ENCODE results near the gene PMM2.

DNA sequence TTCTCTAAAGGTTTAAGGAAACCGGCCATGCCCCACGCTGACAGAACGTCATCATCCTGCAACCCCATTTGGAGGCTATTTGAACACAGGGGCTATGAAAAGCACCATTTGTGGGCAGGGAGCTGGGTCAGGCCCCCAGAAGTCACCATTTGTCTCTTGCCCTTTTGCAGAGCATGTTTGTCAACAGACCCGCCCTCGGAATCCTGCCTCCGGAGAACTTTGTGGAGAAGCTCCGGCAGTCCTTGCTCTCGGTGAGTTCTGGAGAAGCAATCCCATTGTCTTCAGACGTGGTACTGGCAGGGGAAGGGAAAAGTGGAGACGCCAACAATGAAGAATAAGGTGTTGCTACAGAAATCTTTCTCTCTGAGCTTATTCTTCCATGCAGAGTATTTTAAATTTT is 33.7 kb upstream of the PMM2 start:
- TF ChIP-seq, protein P1, sequence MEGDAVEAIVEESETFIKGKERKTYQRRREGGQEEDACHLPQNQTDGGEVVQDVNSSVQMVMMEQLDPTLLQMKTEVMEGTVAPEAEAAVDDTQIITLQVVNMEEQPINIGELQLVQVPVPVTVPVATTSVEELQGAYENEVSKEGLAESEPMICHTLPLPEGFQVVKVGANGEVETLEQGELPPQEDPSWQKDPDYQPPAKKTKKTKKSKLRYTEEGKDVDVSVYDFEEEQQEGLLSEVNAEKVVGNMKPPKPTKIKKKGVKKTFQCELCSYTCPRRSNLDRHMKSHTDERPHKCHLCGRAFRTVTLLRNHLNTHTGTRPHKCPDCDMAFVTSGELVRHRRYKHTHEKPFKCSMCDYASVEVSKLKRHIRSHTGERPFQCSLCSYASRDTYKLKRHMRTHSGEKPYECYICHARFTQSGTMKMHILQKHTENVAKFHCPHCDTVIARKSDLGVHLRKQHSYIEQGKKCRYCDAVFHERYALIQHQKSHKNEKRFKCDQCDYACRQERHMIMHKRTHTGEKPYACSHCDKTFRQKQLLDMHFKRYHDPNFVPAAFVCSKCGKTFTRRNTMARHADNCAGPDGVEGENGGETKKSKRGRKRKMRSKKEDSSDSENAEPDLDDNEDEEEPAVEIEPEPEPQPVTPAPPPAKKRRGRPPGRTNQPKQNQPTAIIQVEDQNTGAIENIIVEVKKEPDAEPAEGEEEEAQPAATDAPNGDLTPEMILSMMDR (IDR thresholded peaks at IDR 0.05), result no peak
- no peak for TF ChIP-seq POLR2A (IDR thresholded peaks at IDR 0.05)
